ENCODE results near the gene MAL. TPM values are rescaled to one million over a fixed set of nuclear protein-coding genes. Genes with fewer than 3 reads are reported as not detected.

MAL gene
- total and polyA plus RNA-seq, 2 experiments from 2014 or later = not detected

DNA sequence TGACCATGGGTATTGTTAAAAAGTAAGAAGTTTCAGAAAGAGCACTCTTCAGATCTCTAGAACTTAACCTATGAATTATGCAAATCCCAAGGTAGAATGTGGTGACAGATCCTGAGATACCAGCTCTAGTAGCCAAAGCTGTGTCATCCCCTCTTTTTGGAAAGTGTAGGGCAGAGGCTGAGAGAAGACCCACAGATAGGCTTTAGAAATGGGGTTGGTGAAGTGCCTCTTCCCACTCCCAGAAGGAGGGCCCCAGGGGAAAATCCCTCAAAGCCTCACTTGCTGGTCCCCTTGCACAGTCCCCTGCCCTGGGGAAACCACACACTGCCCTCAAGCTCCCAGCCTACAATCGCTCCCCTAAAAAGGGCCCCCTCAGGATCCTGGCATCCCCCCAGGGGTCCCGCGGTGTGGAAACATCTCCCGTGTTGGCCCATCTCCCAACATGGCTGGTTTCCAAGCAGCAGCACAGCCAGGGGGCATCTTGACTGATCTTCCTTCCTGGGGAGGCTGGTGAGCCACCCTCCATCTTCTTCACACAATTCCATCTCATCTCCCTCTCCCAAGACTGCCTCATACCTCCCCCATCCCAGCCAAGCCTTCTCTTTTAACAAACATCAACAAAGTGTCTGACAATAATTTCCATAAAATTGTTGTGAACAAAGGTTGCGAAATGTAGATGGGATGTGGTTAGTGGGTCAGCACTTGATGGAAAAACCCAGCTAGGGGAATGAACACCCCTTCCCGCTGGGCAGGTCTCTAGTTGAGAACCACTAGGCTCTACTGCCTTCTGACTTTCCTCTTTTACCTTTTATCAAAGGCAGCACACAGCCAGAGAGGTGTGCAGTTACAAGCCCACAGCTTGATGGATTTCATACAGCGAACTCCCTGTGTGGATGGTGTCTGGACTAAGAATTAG is 25.1 kb downstream of the MAL start:
- H3K27me3 ChIP-seq (replicated peaks; ENCODE audit: insufficient read depth) = peaks cover 54% of the 10 kb centered on the region
- no peaks in the 10 kb centered on the region for H3K9me2 ChIP-seq (ENCODE audit: insufficient read depth)
- H3K4me2 ChIP-seq (ENCODE audit: unreplicated experiment) = no peak overlapping the region
- no peaks in the 10 kb centered on the region for H4K20me1 ChIP-seq (ENCODE audit: insufficient read depth)
- no peak overlapping the region for H3K4me3 ChIP-seq
- no peak overlapping the region for H3K27ac ChIP-seq
- no peak for DNase-seq
- no peaks in the 10 kb centered on the region for H3K9me3 ChIP-seq (ENCODE audit: low read depth)
- in situ Hi-C loops (cut with MboI) = no loop called here
- WGBS, 2 experiments (ENCODE audit: low coverage in 1 of 2, low lambda C conversion rate in 2 of 2, missing lambda C conversion rate in 2 of 2) = 31 to 37% methylated on average over 7 of the region's 7 CpGs
- no peak overlapping the region for H2AFZ ChIP-seq
- H3K79me2 ChIP-seq (ENCODE audit: insufficient read depth) = no peaks in the 10 kb centered on the region
- H3K36me3 ChIP-seq (ENCODE audit: low read depth) = no peaks in the 10 kb centered on the region
- no peaks in the 10 kb centered on the region for H3F3A ChIP-seq (ENCODE audit: insufficient read depth)
- H3K4me1 ChIP-seq (ENCODE audit: insufficient read depth) = no peaks in the 10 kb centered on the region
- no peak overlapping the region for H3K9ac ChIP-seq
- no peak for TF ChIP-seq EZH2phosphoT487 (IDR thresholded peaks at IDR 0.05; ENCODE audit: insufficient read depth, low read depth)
- no peak for TF ChIP-seq EZH2 (IDR thresholded peaks at IDR 0.05; ENCODE audit: insufficient read depth, poor library complexity, severe bottlenecking)

DNA sequence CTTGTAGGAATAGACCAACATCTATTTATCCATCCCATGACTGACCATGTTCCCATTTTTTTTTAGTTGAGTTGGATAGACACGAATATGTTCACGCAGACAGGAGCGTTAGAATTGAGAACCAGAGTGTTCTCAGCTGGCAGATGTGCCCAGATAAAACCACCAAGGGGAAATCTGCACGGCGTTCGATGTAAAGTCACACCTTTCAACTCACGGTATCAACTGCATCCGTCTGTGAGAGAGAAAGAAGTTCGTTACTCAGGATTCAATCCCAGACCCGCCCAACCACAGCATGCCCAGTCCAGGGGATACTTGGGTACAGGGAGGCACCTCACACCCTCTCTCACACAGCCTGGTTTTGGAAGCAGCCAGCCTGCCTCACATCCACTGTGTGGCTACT is 26.1 kb downstream of the MAL start:
- H3K9me2 ChIP-seq (ENCODE audit: insufficient read depth) = no peaks in the 10 kb centered on the region
- no peak overlapping the region for H3K4me3 ChIP-seq
- TF ChIP-seq EZH2phosphoT487 (IDR thresholded peaks at IDR 0.05; ENCODE audit: insufficient read depth, low read depth) (no peak), EZH2 (IDR thresholded peaks at IDR 0.05; ENCODE audit: insufficient read depth, poor library complexity, severe bottlenecking) (no peak)
- H3K36me3 ChIP-seq (ENCODE audit: low read depth) = no peaks in the 10 kb centered on the region
- no peak overlapping the region for H3K27ac ChIP-seq
- peaks cover 54% of the 10 kb centered on the region for H3K27me3 ChIP-seq (replicated peaks; ENCODE audit: insufficient read depth)
- no peaks in the 10 kb centered on the region for H3K9me3 ChIP-seq (ENCODE audit: low read depth)
- H3F3A ChIP-seq (ENCODE audit: insufficient read depth) = no peaks in the 10 kb centered on the region
- H3K79me2 ChIP-seq (ENCODE audit: insufficient read depth) = no peaks in the 10 kb centered on the region
- no peak overlapping the region for H3K9ac ChIP-seq
- peaks cover 3% of the 10 kb centered on the region; the same call in 1 of the 2 replicates for H3K4me1 ChIP-seq (ENCODE audit: insufficient read depth)
- H4K20me1 ChIP-seq (ENCODE audit: insufficient read depth) = no peaks in the 10 kb centered on the region
- no peak for DNase-seq
- H2AFZ ChIP-seq = no peak overlapping the region
- whole genome bisulfite sequencing, 2 experiments (ENCODE audit: low coverage in 1 of 2, low lambda C conversion rate in 2 of 2, missing lambda C conversion rate in 2 of 2) = 60 to 61% methylated on average over 10 of the region's 10 CpGs
- no peak overlapping the region for H3K4me2 ChIP-seq (ENCODE audit: unreplicated experiment)
- in situ Hi-C loops (cut with MboI) = no loop called here

DNA sequence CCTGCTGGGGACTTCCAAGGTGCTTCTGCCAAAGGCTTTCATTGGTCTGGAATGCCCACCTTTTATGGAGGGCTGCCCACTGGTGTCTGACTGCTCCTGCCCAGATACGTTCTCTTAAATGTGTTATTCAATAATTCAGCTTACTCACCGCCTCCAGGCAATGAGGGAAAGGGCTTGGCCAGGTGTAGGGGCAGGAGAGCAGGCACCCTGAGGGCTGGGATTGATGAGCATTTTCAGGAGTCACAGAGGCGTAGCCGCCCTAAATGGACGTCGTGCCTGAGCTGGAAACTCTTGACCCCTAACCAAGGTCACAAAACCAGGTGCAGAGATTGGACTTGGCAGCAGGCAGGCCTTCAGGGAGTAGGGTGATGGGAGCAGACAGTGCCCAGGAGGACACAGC is 26.8 kb downstream of the MAL start:
- H4K20me1 ChIP-seq (ENCODE audit: insufficient read depth) = no peaks in the 10 kb centered on the region
- H3K27me3 ChIP-seq (replicated peaks; ENCODE audit: insufficient read depth) = peaks cover 54% of the 10 kb centered on the region
- H3K9me3 ChIP-seq (ENCODE audit: low read depth) = no peaks in the 10 kb centered on the region
- in situ Hi-C loops (cut with MboI) = no loop called here
- H3K9me2 ChIP-seq (ENCODE audit: insufficient read depth) = no peaks in the 10 kb centered on the region
- no peak for DNase-seq
- no peak overlapping the region for H3K4me3 ChIP-seq
- no peak overlapping the region for H3K27ac ChIP-seq
- no peaks in the 10 kb centered on the region for H3K79me2 ChIP-seq (ENCODE audit: insufficient read depth)
- no peaks in the 10 kb centered on the region for H3K36me3 ChIP-seq (ENCODE audit: low read depth)
- TF ChIP-seq EZH2phosphoT487 (IDR thresholded peaks at IDR 0.05; ENCODE audit: insufficient read depth, low read depth) (no peak), EZH2 (IDR thresholded peaks at IDR 0.05; ENCODE audit: insufficient read depth, poor library complexity, severe bottlenecking) (no peak)
- H3K4me2 ChIP-seq (ENCODE audit: unreplicated experiment) = no peak overlapping the region
- H3K9ac ChIP-seq = no peak overlapping the region
- no peak overlapping the region for H2AFZ ChIP-seq
- H3K4me1 ChIP-seq (ENCODE audit: insufficient read depth) = peaks cover 6% of the 10 kb centered on the region; the same call in 1 of the 2 replicates
- no peaks in the 10 kb centered on the region for H3F3A ChIP-seq (ENCODE audit: insufficient read depth)
- WGBS, 2 experiments (ENCODE audit: low coverage in 1 of 2, low lambda C conversion rate in 2 of 2, missing lambda C conversion rate in 2 of 2) = 58 to 61% methylated on average over 6 of the region's 6 CpGs

DNA sequence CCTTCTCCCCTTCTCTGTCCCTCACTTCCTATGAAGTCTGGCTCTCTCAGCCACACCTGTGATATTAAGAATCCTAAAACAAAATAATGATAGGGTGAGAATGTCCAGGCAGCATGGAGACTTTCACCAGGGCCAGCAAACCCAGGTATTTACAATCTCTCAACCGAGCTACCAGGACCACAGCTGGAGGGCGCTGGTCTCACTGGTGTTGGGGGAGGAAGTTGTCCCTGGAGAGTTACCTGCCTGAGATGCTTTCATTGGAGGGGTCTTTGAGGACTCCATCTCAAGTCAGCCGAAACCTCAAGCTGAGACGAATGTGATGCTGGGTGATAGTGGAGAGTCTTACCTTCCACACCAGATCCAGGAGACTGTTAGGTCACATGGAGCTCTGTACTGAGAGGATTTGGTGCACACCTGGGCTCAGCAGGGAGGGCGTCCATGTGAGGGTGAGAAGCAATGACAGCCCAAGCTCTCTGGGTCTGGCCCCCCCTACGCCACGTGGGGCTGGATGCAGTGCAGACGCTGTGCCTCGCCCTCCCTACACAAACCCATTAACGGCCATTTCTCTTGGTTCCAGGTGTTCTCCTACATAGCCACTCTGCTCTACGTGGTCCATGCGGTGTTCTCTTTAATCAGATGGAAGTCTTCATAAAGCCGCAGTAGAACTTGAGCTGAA is 27.4 kb downstream of the MAL start:
- Histone ChIP-seq H3K36me3 (ENCODE audit: low read depth) (no peaks in the 10 kb centered on the region), H3K9ac (no peak overlapping the region), H3K9me2 (ENCODE audit: insufficient read depth) (no peaks in the 10 kb centered on the region), H3K27me3 (replicated peaks; ENCODE audit: insufficient read depth) (peaks cover 56% of the 10 kb centered on the region), H4K20me1 (ENCODE audit: insufficient read depth) (no peaks in the 10 kb centered on the region), H3F3A (ENCODE audit: insufficient read depth) (no peaks in the 10 kb centered on the region), H3K4me1 (ENCODE audit: insufficient read depth) (peaks cover 6% of the 10 kb centered on the region; the same call in 1 of the 2 replicates), H2AFZ (no peak overlapping the region), H3K4me3 (no peak overlapping the region), H3K79me2 (ENCODE audit: insufficient read depth) (no peaks in the 10 kb centered on the region), H3K4me2 (ENCODE audit: unreplicated experiment) (no peak overlapping the region), H3K9me3 (ENCODE audit: low read depth) (no peaks in the 10 kb centered on the region), H3K27ac (no peak overlapping the region)
- WGBS, 2 experiments (ENCODE audit: low coverage in 1 of 2, low lambda C conversion rate in 2 of 2, missing lambda C conversion rate in 2 of 2) = 40 to 42% methylated on average over 13 of the region's 13 CpGs
- in situ Hi-C loops (cut with MboI) = no loop called here
- TF ChIP-seq EZH2 (IDR thresholded peaks at IDR 0.05; ENCODE audit: insufficient read depth, poor library complexity, severe bottlenecking) = no peak
- TF ChIP-seq EZH2phosphoT487 (IDR thresholded peaks at IDR 0.05; ENCODE audit: insufficient read depth, low read depth) = no peak
- DNase-seq = no peak
